HG03521 (cell line): ENCODE results near the gene TBX20.
"Not testable (repeated sequence)": the region's sequence is repeated elsewhere in the genome, so short reads cannot be mapped to it uniquely, and the experiment has no call there.

Experiments used
- ATAC-seq: cut with Tn5 transposase; IDR thresholded peaks from one replicate; pipeline ENCODE4 v1.9.1; 2021; ENCODE audit warnings: mild to moderate bottlenecking, moderate library complexity; ENCODE audit not compliant: unreplicated experiment

TBX20 gene

DNA sequence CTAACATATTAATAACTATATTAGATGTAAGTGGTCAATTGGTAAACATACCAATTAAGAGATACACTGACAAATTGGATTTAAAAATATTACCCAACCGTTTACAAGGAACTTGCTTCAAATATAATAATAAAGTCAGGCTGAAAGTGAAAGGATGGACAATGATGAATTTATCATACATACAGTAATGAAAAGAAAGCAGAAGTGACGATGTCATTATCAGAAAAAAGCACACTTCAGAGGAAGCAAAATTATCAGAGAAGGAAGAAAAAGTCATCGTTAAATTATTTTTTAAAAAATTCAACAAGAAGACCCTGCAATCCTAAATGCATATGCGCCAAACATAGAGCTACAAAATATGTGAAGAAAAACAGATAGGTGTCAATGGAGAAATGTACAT, 81.8 kb downstream of the TBX20 start:
- not testable (repeated sequence) for ATAC-seq

DNA sequence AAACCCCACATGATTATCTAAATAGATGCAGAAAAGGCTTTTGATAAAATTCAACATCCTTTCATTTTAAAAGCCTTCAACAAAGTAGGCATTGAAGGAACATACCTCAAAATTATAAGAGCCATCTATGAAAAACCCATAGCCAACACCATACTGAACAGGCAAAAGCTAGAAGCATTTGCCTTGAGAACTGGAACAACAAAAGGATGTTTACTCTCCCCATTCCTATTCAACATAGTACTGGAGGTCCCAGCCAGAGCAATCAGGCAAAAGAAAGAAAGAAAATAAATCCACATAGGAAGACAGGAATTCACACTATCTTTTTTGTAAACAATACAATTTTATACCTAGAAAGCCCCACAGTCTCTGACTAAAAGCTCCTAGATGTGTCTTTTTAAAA, 86.2 kb downstream of the TBX20 start:
- not testable (repeated sequence) for ATAC-seq

DNA sequence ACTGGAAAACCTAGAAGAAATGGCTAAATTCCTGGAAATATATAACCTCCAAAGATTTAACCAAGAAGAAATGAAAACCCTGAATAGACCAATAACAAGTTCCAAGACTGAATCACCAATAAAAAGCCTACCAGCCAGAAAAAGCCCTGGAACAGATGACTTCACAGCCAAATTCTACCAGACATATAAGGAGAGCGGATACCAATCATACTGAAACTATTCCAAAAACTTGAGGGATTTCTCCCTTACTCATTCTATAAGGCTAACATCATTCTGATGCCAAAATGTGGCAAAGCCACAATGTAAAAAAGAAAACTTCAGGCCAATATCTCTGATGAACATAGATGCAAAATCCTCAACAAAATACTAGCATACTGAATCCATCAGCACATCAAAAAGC, 86.7 kb downstream of the TBX20 start:
- not testable (repeated sequence) for ATAC-seq

DNA sequence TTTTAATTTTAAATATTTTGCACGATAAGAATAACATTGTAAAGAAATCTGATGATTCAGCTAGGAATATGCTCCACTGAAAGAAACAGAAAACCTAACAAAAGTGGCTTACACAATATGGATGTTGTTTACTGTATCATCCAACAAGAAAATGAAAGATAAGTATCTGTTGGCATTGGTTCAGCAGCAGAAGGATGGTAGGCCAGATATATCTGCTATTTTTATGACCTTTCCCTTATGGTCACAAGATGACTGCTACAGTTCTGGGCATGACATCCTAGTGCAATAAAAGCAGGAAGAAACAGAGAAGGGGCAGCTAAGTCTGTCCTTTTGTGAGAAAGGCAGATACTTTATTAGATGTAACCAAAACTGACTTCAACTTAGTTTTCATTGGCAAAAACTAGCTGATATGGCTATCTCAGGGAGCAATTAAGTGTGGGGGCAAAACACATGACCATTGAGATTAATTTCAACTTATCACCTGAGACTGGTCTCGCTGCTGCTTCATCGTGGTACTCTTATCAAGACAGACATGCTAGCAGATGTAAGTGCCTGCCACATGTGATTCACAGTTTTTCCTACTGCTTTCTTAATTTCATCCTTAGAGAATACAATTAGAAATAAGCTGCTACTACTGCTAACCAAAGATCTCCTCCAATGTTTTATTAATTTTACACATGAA, 92.7 kb downstream of the TBX20 start:
- ATAC-seq: not testable (repeated sequence)
